ENCODE data around the gene C9orf85. TPM values are rescaled to one million over a fixed set of nuclear protein-coding genes. Genes with fewer than 3 reads are reported as not detected.

C9orf85 gene
- total and polyA plus RNA-seq, 9 of the 15 experiments (the other 6 are each of a cell fraction or from before 2014, with no cell fraction given) = 6.7 to 17.6 (median 13.0) TPM

DNA sequence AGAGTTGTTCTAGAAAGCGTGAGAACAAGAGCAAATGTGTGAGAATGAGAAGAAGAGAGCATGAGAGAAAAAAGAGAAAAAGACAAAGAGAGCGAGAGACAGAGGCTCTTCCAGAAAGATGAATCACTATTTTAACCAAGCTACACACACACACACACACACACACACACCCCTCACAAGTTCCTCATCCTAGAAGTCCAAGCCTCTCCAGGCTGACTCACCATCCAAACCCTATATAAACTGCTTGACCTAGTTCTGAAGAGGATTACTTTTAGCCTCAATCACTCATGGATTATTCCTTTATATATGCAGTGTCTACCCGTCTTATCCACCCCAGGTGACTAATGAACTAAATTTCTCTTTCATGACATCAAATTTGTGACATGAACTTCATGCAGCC is 111.4 kb downstream of the C9orf85 start:
- in situ Hi-C loops (cut with MboI) (loop anchor here (25.0 kb wide), 1 partner anchor 736 kb away; no protein-coding TSS in a partner anchor), intact Hi-C loops (cut with micrococcal nuclease) (no loop called here)
- Histone ChIP-seq H4K20me1 (replicated peaks; ENCODE audit: control insufficient read depth, insufficient read depth, low read length) (no peaks in the 10 kb centered on the region), H3K79me2 (ENCODE audit: control insufficient read depth, insufficient read depth, low read length) (no peaks in the 10 kb centered on the region), H3K27ac (ENCODE audit: extremely low read depth, low read depth, low read length) (no peak overlapping the region), H3K9ac (ENCODE audit: insufficient read depth in 1 of 2, low read depth in 2 of 2, low read length in 2 of 2) (no peak overlapping the region), H3K4me3 (no peak overlapping the region), H3K4me1 (replicated peaks in 1 of 2; ENCODE audit: control insufficient read depth in 2 of 2, insufficient read depth in 2 of 2, low read length in 2 of 2) (no peaks in the 10 kb centered on the region), H2AFZ (ENCODE audit: low read depth, low read length) (no peak overlapping the region), H3K4me2 (ENCODE audit: insufficient read depth, low read length) (no peak overlapping the region), H3K9me1 (ENCODE audit: control insufficient read depth, insufficient read depth, low read length) (no peaks in the 10 kb centered on the region), H3K27me3 (ENCODE audit: control insufficient read depth in 2 of 2, insufficient read depth in 2 of 2, low read length in 2 of 2) (no peaks in the 10 kb centered on the region; a peak in 2 of 5 replicates), H3K36me3 (ENCODE audit: control insufficient read depth, insufficient read depth, low read length) (no peaks in the 10 kb centered on the region), H3K9me3 (replicated peaks; ENCODE audit: control insufficient read depth, insufficient read depth, low read depth, low read length) (no peaks in the 10 kb centered on the region)
- ChIA-PET CTCF (ENCODE audit: low intra/inter-chr PET ratio) (interaction anchor here (0.6 kb wide), 1 partner anchor 16 kb away, joined by 4 read pairs; no protein-coding TSS in a partner anchor), POLR2A (no interaction called here)
- DNase-seq (ENCODE audit: extremely low read depth in 1 of 4, low spot score in 3 of 4) = no peak
- WGBS (ENCODE audit: insufficient coverage, low coverage, missing lambda C conversion rate) = 0% methylated on average over 3 of the region's 3 CpGs
- no peak for FAIRE-seq
- no TSS peak for BruUV-seq (replicated peaks)
- TF ChIP-seq MCM5 (IDR thresholded peaks at IDR 0.05; ENCODE audit: low read depth) (no peak), NR2C1 (IDR thresholded peaks at IDR 0.05) (no peak), NR2C1 (tag; IDR thresholded peaks at IDR 0.05) (no peak), WHSC1 (IDR thresholded peaks at IDR 0.05; ENCODE audit: low read length) (no peak), KDM4B (IDR thresholded peaks at IDR 0.05; ENCODE audit: borderline replicate concordance in 2 of 2, low read depth in 1 of 2) (no peak), TAL1 (IDR thresholded peaks at IDR 0.05) (no peak)
- TF ChIP-seq, protein P1, sequence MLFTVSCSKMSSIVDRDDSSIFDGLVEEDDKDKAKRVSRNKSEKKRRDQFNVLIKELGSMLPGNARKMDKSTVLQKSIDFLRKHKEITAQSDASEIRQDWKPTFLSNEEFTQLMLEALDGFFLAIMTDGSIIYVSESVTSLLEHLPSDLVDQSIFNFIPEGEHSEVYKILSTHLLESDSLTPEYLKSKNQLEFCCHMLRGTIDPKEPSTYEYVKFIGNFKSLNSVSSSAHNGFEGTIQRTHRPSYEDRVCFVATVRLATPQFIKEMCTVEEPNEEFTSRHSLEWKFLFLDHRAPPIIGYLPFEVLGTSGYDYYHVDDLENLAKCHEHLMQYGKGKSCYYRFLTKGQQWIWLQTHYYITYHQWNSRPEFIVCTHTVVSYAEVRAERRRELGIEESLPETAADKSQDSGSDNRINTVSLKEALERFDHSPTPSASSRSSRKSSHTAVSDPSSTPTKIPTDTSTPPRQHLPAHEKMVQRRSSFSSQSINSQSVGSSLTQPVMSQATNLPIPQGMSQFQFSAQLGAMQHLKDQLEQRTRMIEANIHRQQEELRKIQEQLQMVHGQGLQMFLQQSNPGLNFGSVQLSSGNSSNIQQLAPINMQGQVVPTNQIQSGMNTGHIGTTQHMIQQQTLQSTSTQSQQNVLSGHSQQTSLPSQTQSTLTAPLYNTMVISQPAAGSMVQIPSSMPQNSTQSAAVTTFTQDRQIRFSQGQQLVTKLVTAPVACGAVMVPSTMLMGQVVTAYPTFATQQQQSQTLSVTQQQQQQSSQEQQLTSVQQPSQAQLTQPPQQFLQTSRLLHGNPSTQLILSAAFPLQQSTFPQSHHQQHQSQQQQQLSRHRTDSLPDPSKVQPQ (CRISPR knock-in tag; IDR thresholded peaks at IDR 0.05; ENCODE audit: borderline replicate concordance) = no peak
- no peak for ATAC-seq

Small RNA genes within 50 kb of the gene (small RNA-seq; reads per million reads assigned to genes)
- not detected for gene HSPB1P1
- gene RF00019 = not detected

Other genes starting within 250 kb of the C9orf85 start
- 8.2 and 12.2 TPM in 2 replicates for gene CEMIP2, start 143.1 kb upstream of the C9orf85 start, total RNA-seq (2014; rRNA removed)
- 13.6 and 15.8 TPM in 2 replicates for gene CEMIP2, start 143.1 kb upstream of the C9orf85 start, total RNA-seq (2014; rRNA removed; fragmentation: Illumina TruSeq; extraction: Trizol)
- gene CEMIP2, start 143.1 kb upstream of the C9orf85 start, total RNA-seq (2015; rRNA removed; fragmentation: Illumina TruSeq; extraction: Trizol) = 14.2 and 14.4 TPM in 2 replicates
- 12.7 and 15.8 TPM in 2 replicates for gene CEMIP2, start 143.1 kb upstream of the C9orf85 start, total RNA-seq (2021)
- gene CEMIP2, start 143.1 kb upstream of the C9orf85 start, polyA plus RNA-seq (2011; rRNA removed) = 26.3 and 29.9 TPM in 2 replicates
- gene CEMIP2, start 143.1 kb upstream of the C9orf85 start, polyA plus RNA-seq (2014; fragmentation: Illumina TruSeq; extraction: Trizol) = 14.7 and 15.4 TPM in 2 replicates
- gene CEMIP2, start 143.1 kb upstream of the C9orf85 start, polyA plus RNA-seq (2014; fragmentation: Nextera tagmentation; extraction: Ambion mirVana) = 1 to 10 TPM; 5.4 to 5.9 TPM
- 9.9 and 10.3 TPM in 2 replicates for gene CEMIP2, start 143.1 kb upstream of the C9orf85 start, polyA plus RNA-seq (2014; rRNA removed)
- 7.6 and 10.1 TPM in 2 replicates for gene ABHD17B, start 446 bp upstream of the C9orf85 start, total RNA-seq (2014; rRNA removed)
- 13.4 and 13.9 TPM in 2 replicates for gene ABHD17B, start 446 bp upstream of the C9orf85 start, total RNA-seq (2014; rRNA removed; fragmentation: Illumina TruSeq; extraction: Trizol)
- 13.2 and 13.5 TPM in 2 replicates for gene ABHD17B, start 446 bp upstream of the C9orf85 start, total RNA-seq (2015; rRNA removed; fragmentation: Illumina TruSeq; extraction: Trizol)
- gene ABHD17B, start 446 bp upstream of the C9orf85 start, total RNA-seq (2021) = 11.9 and 14.2 TPM in 2 replicates
- 12.1 and 12.8 TPM in 2 replicates for gene ABHD17B, start 446 bp upstream of the C9orf85 start, polyA plus RNA-seq (2011; rRNA removed)
- gene ABHD17B, start 446 bp upstream of the C9orf85 start, polyA plus RNA-seq (2014; fragmentation: Illumina TruSeq; extraction: Trizol) = 7.8 and 8.6 TPM in 2 replicates
- 1 to 10 TPM; 1.9 to 3.3 TPM for gene ABHD17B, start 446 bp upstream of the C9orf85 start, polyA plus RNA-seq (2014; fragmentation: Nextera tagmentation; extraction: Ambion mirVana)
- 8.8 and 10.4 TPM in 2 replicates for gene ABHD17B, start 446 bp upstream of the C9orf85 start, polyA plus RNA-seq (2014; rRNA removed)
- not detected in 2 replicates for gene C9orf57, start 149.0 kb downstream of the C9orf85 start, total RNA-seq (2014; rRNA removed)
- not detected in 2 replicates for gene C9orf57, start 149.0 kb downstream of the C9orf85 start, total RNA-seq (2014; rRNA removed; fragmentation: Illumina TruSeq; extraction: Trizol)
- gene C9orf57, start 149.0 kb downstream of the C9orf85 start, total RNA-seq (2015; rRNA removed; fragmentation: Illumina TruSeq; extraction: Trizol) = not detected in 2 replicates
- not detected in 2 replicates for gene C9orf57, start 149.0 kb downstream of the C9orf85 start, total RNA-seq (2021)
- gene C9orf57, start 149.0 kb downstream of the C9orf85 start, polyA plus RNA-seq (2011; rRNA removed) = not detected in 2 replicates
- gene C9orf57, start 149.0 kb downstream of the C9orf85 start, polyA plus RNA-seq (2014; fragmentation: Illumina TruSeq; extraction: Trizol) = not detected in 2 replicates
- not detected for gene C9orf57, start 149.0 kb downstream of the C9orf85 start, polyA plus RNA-seq (2014; fragmentation: Nextera tagmentation; extraction: Ambion mirVana)
- gene C9orf57, start 149.0 kb downstream of the C9orf85 start, polyA plus RNA-seq (2014; rRNA removed) = not detected in 2 replicates
- gene GDA, start 237.8 kb downstream of the C9orf85 start, total RNA-seq (2014; rRNA removed) = 10.4 and 13.2 TPM in 2 replicates
- gene GDA, start 237.8 kb downstream of the C9orf85 start, total RNA-seq (2014; rRNA removed; fragmentation: Illumina TruSeq; extraction: Trizol) = 18.0 and 19.9 TPM in 2 replicates
- gene GDA, start 237.8 kb downstream of the C9orf85 start, total RNA-seq (2015; rRNA removed; fragmentation: Illumina TruSeq; extraction: Trizol) = 11.6 and 12.7 TPM in 2 replicates
- 12.4 and 14.6 TPM in 2 replicates for gene GDA, start 237.8 kb downstream of the C9orf85 start, total RNA-seq (2021)
- 4.5 and 17.5 TPM in 2 replicates for gene GDA, start 237.8 kb downstream of the C9orf85 start, polyA plus RNA-seq (2011; rRNA removed)
- 11.8 and 16.7 TPM in 2 replicates for gene GDA, start 237.8 kb downstream of the C9orf85 start, polyA plus RNA-seq (2014; fragmentation: Illumina TruSeq; extraction: Trizol)
- 10 to 100 TPM in 1 of 2 experiments, 1 to 10 TPM in 1; 7.1 to 11.2 TPM for gene GDA, start 237.8 kb downstream of the C9orf85 start, polyA plus RNA-seq (2014; fragmentation: Nextera tagmentation; extraction: Ambion mirVana)
- 14.4 and 14.9 TPM in 2 replicates for gene GDA, start 237.8 kb downstream of the C9orf85 start, polyA plus RNA-seq (2014; rRNA removed)